ENCODE measurements around the gene PLSCR1. TPM values are rescaled to one million over a fixed set of nuclear protein-coding genes. Genes with fewer than 3 reads are reported as not detected.
"Not testable (repeated sequence)": the region's sequence is repeated elsewhere in the genome, so short reads cannot be mapped to it uniquely, and the experiment has no call there.

PLSCR1 gene
- polyA plus RNA-seq, 3 donors, result 103 to 221 (median 127) TPM

DNA sequence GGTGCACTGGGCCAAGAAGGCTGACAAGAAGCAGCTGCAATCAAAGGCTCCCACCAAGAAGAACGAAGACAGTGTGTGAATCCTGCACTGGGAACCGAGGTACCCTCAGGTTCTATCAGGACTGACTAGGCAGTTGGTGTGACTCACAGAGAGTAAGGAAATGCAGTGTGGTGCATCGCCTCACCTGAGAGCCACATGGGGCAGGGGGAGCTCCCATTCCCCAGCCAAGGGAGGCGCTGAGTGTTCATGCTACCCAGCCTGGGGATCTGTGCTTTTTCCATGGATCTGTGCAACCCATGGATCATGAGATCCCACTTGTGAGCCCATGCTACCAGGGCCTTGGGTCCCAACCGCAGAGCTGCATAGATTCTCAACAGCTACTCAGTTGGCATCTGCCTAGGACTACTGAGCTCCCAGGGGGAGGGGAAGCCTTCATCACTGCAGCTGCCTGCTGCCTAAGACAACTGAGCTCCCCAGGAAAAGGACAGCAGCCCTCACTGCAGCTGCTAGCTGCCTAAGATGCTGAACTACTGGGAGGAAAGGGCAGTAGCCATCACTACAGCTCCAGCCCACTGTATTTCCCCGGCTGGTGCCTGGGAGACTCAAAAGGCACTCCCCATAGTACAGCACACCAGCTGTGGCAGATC lies 68.2 kb downstream of the PLSCR1 start:
- no peak overlapping the region for H3K9ac ChIP-seq (ENCODE audit: insufficient read depth, low read length, poor library complexity, severe bottlenecking)
- H3K79me2 ChIP-seq (ENCODE audit: insufficient read depth, low read length), result no peaks in the 10 kb centered on the region
- H3K27ac ChIP-seq (ENCODE audit: low read depth in 1 of 2, low read length in 2 of 2), result no peak overlapping the region
- no peaks in the 10 kb centered on the region for H3K36me3 ChIP-seq (replicated peaks in 1 of 2; ENCODE audit: control insufficient read depth in 1 of 2, insufficient read depth in 2 of 2, low read length in 2 of 2)
- no peaks in the 10 kb centered on the region for H3K27me3 ChIP-seq (ENCODE audit: control insufficient read depth in 2 of 2, insufficient read depth in 2 of 2, low read length in 2 of 2)
- Mint-ChIP-seq H3K9me3 (peaks cover 0 to 7% (median 5%) of the 10 kb centered on the region in 7 donors), H3K4me3 (no peak overlapping the region), H3K27ac (no peak overlapping the region), H3K36me3 (no peaks in the 10 kb centered on the region), H3K27me3 (ENCODE audit: low read depth in 3 of 3) (peaks cover 0 to 7% (median 0%) of the 10 kb centered on the region in 3 donors), H3K4me1 (peaks cover 6% of the 10 kb centered on the region)
- H2AFZ ChIP-seq (ENCODE audit: insufficient read depth, low read depth, low read length, poor library complexity, severe bottlenecking), result no peak overlapping the region
- H3K4me1 ChIP-seq (ENCODE audit: control insufficient read depth in 1 of 2, insufficient read depth in 2 of 2, low read length in 2 of 2), result peaks cover 0 to 3% of the 10 kb centered on the region in 2 donors
- DNase-seq, result no peak
- TF ChIP-seq CTCF (IDR thresholded peaks at IDR 0.05), result no peak
- intact Hi-C loops (cut with micrococcal nuclease), result no loop called here
- H3K4me3 ChIP-seq (replicated peaks in 1 of 3; ENCODE audit: low read depth in 2 of 3, low read length in 3 of 3), result no peak overlapping the region
- H3K9me3 ChIP-seq (replicated peaks in 1 of 2; ENCODE audit: control insufficient read depth in 1 of 2, insufficient read depth in 1 of 2, low read length in 2 of 2), result no peaks in the 10 kb centered on the region
- no peak overlapping the region for H3K4me2 ChIP-seq (replicated peaks; ENCODE audit: extremely low read depth, low read length, poor library complexity, severe bottlenecking)
- WGBS (ENCODE audit: insufficient coverage), result 94% methylated on average over 5 of the region's 6 CpGs
- H4K20me1 ChIP-seq (ENCODE audit: insufficient read depth, low read length), result no peaks in the 10 kb centered on the region

DNA sequence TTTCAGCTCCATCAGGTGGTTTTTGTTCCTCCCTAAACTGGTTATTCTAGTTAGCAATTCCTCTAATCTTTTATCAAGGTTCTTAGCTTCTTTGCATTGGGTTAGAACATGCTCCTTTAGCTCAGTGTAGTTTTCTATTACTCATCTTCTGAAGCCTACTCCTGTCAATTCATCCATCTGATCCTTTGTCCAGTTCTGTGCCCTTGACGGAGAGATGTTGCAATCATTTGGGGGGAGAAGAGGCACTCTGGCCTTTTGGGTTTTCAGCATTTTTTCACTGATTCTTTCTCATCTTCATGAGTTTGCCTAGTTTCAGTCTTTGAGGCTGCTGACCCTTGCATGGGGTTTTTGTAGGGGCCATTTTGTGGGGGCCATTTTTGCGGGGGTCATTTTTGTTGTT lies 69.4 kb downstream of the PLSCR1 start:
- not testable (repeated sequence) for DNase-seq, H3K4me1 Mint-ChIP-seq

More for the DNA sequence above, 69.4 kb downstream of the PLSCR1 start:
- H3K36me3 ChIP-seq (replicated peaks in 1 of 2; ENCODE audit: control insufficient read depth in 1 of 2, insufficient read depth in 2 of 2, low read length in 2 of 2); intact Hi-C loops (cut with micrococcal nuclease); H3K27me3 ChIP-seq (ENCODE audit: control insufficient read depth in 2 of 2, insufficient read depth in 2 of 2, low read length in 2 of 2); H3K9me3 ChIP-seq (replicated peaks in 1 of 2; ENCODE audit: control insufficient read depth in 1 of 2, insufficient read depth in 1 of 2, low read length in 2 of 2); H4K20me1 ChIP-seq (ENCODE audit: insufficient read depth, low read length); H3K9ac ChIP-seq (ENCODE audit: insufficient read depth, low read length, poor library complexity, severe bottlenecking); H3K27ac Mint-ChIP-seq; H3K36me3 Mint-ChIP-seq; H3K79me2 ChIP-seq (ENCODE audit: insufficient read depth, low read length); H3K4me1 ChIP-seq (ENCODE audit: control insufficient read depth in 1 of 2, insufficient read depth in 2 of 2, low read length in 2 of 2); H3K4me3 ChIP-seq (replicated peaks in 1 of 3; ENCODE audit: low read depth in 2 of 3, low read length in 3 of 3); H3K27ac ChIP-seq (ENCODE audit: low read depth in 1 of 2, low read length in 2 of 2); H3K4me3 Mint-ChIP-seq; H3K9me3 Mint-ChIP-seq; H3K4me2 ChIP-seq (replicated peaks; ENCODE audit: extremely low read depth, low read length, poor library complexity, severe bottlenecking); H2AFZ ChIP-seq (ENCODE audit: insufficient read depth, low read depth, low read length, poor library complexity, severe bottlenecking): not testable (repeated sequence)
- WGBS (ENCODE audit: insufficient coverage), result 83% methylated on average over 1 of the region's 2 CpGs
- peaks cover 0 to 12% (median 4%) of the 10 kb centered on the region in 3 donors for H3K27me3 Mint-ChIP-seq (ENCODE audit: low read depth in 3 of 3)
